ENCODE data around the gene C12orf76. TPM values are rescaled to one million over a fixed set of nuclear protein-coding genes. Genes with fewer than 3 reads are reported as not detected.
"Not testable (repeated sequence)": the region's sequence is repeated elsewhere in the genome, so short reads cannot be mapped to it uniquely, and the experiment has no call there.

C12orf76 gene
- polyA plus RNA-seq, 1 donor (not counting 4 experiments of a cell fraction or from before 2014, with no cell fraction given) = 7.3 TPM

DNA sequence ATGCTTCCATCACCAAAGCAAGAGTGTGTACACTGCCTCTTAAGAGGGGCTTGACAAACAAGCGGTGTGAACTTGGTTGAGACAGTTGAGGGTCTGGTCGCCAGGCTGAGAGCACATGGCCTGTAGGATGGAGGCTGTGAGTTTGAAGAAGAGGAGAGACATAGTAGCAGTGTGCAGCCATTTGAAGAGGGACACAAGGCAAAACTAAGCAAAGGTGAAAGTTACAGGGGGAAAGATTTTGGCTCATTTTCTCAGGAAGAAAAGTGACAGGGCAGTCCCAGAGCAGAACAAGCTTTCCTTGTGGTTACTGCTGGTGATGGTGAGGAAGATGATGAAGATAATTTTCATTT is 11.3 kb upstream of the C12orf76 start:
- DNase-seq (ENCODE audit: low read depth, low spot score) (no peak), FAIRE-seq (no peak)
- dilution Hi-C loops (cut with MboI; ENCODE audit: extremely low pct_ligation_motif_present, low sequenced_read_pairs) = no loop called here
- Histone ChIP-seq H3K9ac (ENCODE audit: control insufficient read depth, extremely low read depth, insufficient read depth, low read length) (no peak overlapping the region), H3K4me3 (ENCODE audit: control insufficient read depth in 2 of 3, extremely low read depth in 1 of 3, insufficient read depth in 2 of 3, low read depth in 1 of 3, low read length in 3 of 3) (no peak overlapping the region), H3K4me1 (ENCODE audit: control insufficient read depth, extremely low read depth, insufficient read depth, low read length) (peaks cover 7% of the 10 kb centered on the region), H3K4me2 (ENCODE audit: control insufficient read depth, extremely low read depth, insufficient read depth, low read depth, low read length) (no peak overlapping the region), H4K20me1 (ENCODE audit: control insufficient read depth, extremely low read depth, insufficient read depth, low read length) (no peaks in the 10 kb centered on the region), H3K9me3 (ENCODE audit: control insufficient read depth, low read depth, low read length) (no peaks in the 10 kb centered on the region), H2AFZ (ENCODE audit: control insufficient read depth, low read length) (no peak overlapping the region), H3K27ac (ENCODE audit: control insufficient read depth, insufficient read depth, low read length) (no peak overlapping the region), H3K27me3 (ENCODE audit: control insufficient read depth, extremely low read depth, insufficient read depth, low read length) (no peaks in the 10 kb centered on the region), H3K36me3 (ENCODE audit: control insufficient read depth in 2 of 2, extremely low read depth in 1 of 2, insufficient read depth in 2 of 2, low read length in 2 of 2) (no peaks in the 10 kb centered on the region), H3K79me2 (ENCODE audit: control insufficient read depth, insufficient read depth, low read length) (no peaks in the 10 kb centered on the region), H3K9me1 (ENCODE audit: control insufficient read depth, extremely low read depth, insufficient read depth, low read length) (no peaks in the 10 kb centered on the region)
- no peak for TF ChIP-seq CTCF (optimal IDR thresholded peaks at IDR 0.05 in 1 of 3, IDR thresholded peaks at IDR 0.05 in 1 of 3, conservative IDR thresholded peaks at IDR 0.05 in 1 of 3; ENCODE audit: extremely low read depth in 1 of 3, insufficient read depth in 2 of 3, low read length in 3 of 3)
- TF ChIP-seq EZH2 (IDR thresholded peaks at IDR 0.05; ENCODE audit: low read length) = no peak

GRCh38 chr12:110058875-110059615 is 10.7 kb upstream of the C12orf76 start:
- Histone ChIP-seq H4K20me1 (ENCODE audit: control insufficient read depth, extremely low read depth, insufficient read depth, low read length) (no peaks in the 10 kb centered on the region), H3K9ac (ENCODE audit: control insufficient read depth, extremely low read depth, insufficient read depth, low read length) (no peak overlapping the region), H3K27me3 (ENCODE audit: control insufficient read depth, extremely low read depth, insufficient read depth, low read length) (no peaks in the 10 kb centered on the region), H3K27ac (ENCODE audit: control insufficient read depth, insufficient read depth, low read length) (no peak overlapping the region), H3K9me3 (ENCODE audit: control insufficient read depth, low read depth, low read length) (no peaks in the 10 kb centered on the region), H3K4me2 (ENCODE audit: control insufficient read depth, extremely low read depth, insufficient read depth, low read depth, low read length) (no peak overlapping the region), H3K36me3 (ENCODE audit: control insufficient read depth in 2 of 2, extremely low read depth in 1 of 2, insufficient read depth in 2 of 2, low read length in 2 of 2) (no peaks in the 10 kb centered on the region), H2AFZ (ENCODE audit: control insufficient read depth, low read length) (no peak overlapping the region), H3K9me1 (ENCODE audit: control insufficient read depth, extremely low read depth, insufficient read depth, low read length) (no peaks in the 10 kb centered on the region), H3K79me2 (ENCODE audit: control insufficient read depth, insufficient read depth, low read length) (no peaks in the 10 kb centered on the region), H3K4me1 (ENCODE audit: control insufficient read depth, extremely low read depth, insufficient read depth, low read length) (peaks cover 7% of the 10 kb centered on the region), H3K4me3 (ENCODE audit: control insufficient read depth in 2 of 3, extremely low read depth in 1 of 3, insufficient read depth in 2 of 3, low read depth in 1 of 3, low read length in 3 of 3) (no peak overlapping the region)
- dilution Hi-C loops (cut with MboI; ENCODE audit: extremely low pct_ligation_motif_present, low sequenced_read_pairs) = no loop called here
- FAIRE-seq (no peak), DNase-seq (ENCODE audit: low read depth, low spot score) (no peak)
- no peak for TF ChIP-seq CTCF (optimal IDR thresholded peaks at IDR 0.05 in 1 of 3, IDR thresholded peaks at IDR 0.05 in 1 of 3, conservative IDR thresholded peaks at IDR 0.05 in 1 of 3; ENCODE audit: extremely low read depth in 1 of 3, insufficient read depth in 2 of 3, low read length in 3 of 3)
- no peak for TF ChIP-seq EZH2 (IDR thresholded peaks at IDR 0.05; ENCODE audit: low read length)

DNA sequence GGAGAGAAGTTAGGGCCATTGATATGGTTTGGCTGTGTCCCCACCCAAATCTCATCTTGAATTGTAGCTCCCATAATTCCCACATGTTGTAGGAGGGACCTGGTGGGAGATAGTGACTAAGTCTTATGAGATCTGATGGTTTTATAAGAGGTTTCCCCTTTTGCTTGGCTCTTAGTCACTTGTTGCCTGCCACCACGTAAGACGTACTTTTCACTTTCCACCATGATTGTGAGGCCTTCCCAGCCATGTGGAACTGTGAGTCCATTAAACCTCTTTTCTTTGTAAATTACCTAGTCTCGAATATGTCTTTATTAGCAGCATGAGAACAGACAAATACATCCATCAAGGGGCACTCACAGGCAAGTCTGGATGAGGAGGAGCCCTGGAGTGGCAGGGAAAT is 8.3 kb upstream of the C12orf76 start:
- H3K27ac ChIP-seq (ENCODE audit: control insufficient read depth, insufficient read depth, low read length); H3K9me3 ChIP-seq (ENCODE audit: control insufficient read depth, low read depth, low read length); H3K4me3 ChIP-seq (ENCODE audit: control insufficient read depth in 2 of 3, extremely low read depth in 1 of 3, insufficient read depth in 2 of 3, low read depth in 1 of 3, low read length in 3 of 3); H3K4me2 ChIP-seq (ENCODE audit: control insufficient read depth, extremely low read depth, insufficient read depth, low read depth, low read length); dilution Hi-C loops (cut with MboI; ENCODE audit: extremely low pct_ligation_motif_present, low sequenced_read_pairs); H3K9me1 ChIP-seq (ENCODE audit: control insufficient read depth, extremely low read depth, insufficient read depth, low read length); H2AFZ ChIP-seq (ENCODE audit: control insufficient read depth, low read length); H3K27me3 ChIP-seq (ENCODE audit: control insufficient read depth, extremely low read depth, insufficient read depth, low read length); H3K9ac ChIP-seq (ENCODE audit: control insufficient read depth, extremely low read depth, insufficient read depth, low read length); H3K79me2 ChIP-seq (ENCODE audit: control insufficient read depth, insufficient read depth, low read length); FAIRE-seq; DNase-seq (ENCODE audit: low read depth, low spot score); H3K36me3 ChIP-seq (ENCODE audit: control insufficient read depth in 2 of 2, extremely low read depth in 1 of 2, insufficient read depth in 2 of 2, low read length in 2 of 2); H3K4me1 ChIP-seq (ENCODE audit: control insufficient read depth, extremely low read depth, insufficient read depth, low read length); H4K20me1 ChIP-seq (ENCODE audit: control insufficient read depth, extremely low read depth, insufficient read depth, low read length): not testable (repeated sequence)

Data from keratinocyte (primary cell).